ENCODE results near the gene COG2. TPM values are rescaled to one million over a fixed set of nuclear protein-coding genes. Genes with fewer than 3 reads are reported as not detected.

Gene COG2
- total and polyA plus RNA-seq, 2 of the 13 experiments (the other 11 are each of a cell fraction or from before 2014, with no cell fraction given) = 16.8 to 36.3 TPM

- no peak for TF ChIP-seq TFDP1 (CRISPR knock-in tag; IDR thresholded peaks at IDR 0.05; ENCODE audit: borderline replicate concordance)
- TF ChIP-seq ATF1 (CRISPR knock-in tag; IDR thresholded peaks at IDR 0.05) = no peak
- 0 out of 2 replicates have a peak, but pooled peaks have one; percentile 20 for TF ChIP-seq RBFOX2 (IDR thresholded peaks at IDR 0.05; ENCODE audit: low read depth, low read length)
- no peak for TF ChIP-seq E2F1 (CRISPR knock-in tag; IDR thresholded peaks at IDR 0.05)
- TF ChIP-seq NFE2L2 (IDR thresholded peaks at IDR 0.05; ENCODE audit: low read length) = no peak
- no peak for TF ChIP-seq ZFP62 (CRISPR knock-in tag; IDR thresholded peaks at IDR 0.05)
- no peak for TF ChIP-seq SIN3B (IDR thresholded peaks at IDR 0.05; ENCODE audit: low read length)
- 0 out of 2 replicates have a peak, but pooled peaks have one; percentile 29 for TF ChIP-seq TOPORS (CRISPR knock-in tag; IDR thresholded peaks at IDR 0.05)
- 0 out of 2 replicates have a peak, but pooled peaks have one; percentile 12 for TF ChIP-seq ZNF350 (CRISPR knock-in tag; IDR thresholded peaks at IDR 0.05; ENCODE audit: borderline replicate concordance, low read depth)
- TF ChIP-seq NFATC3 (CRISPR knock-in tag; IDR thresholded peaks at IDR 0.05) = no peak
- TF ChIP-seq NFYC (CRISPR knock-in tag; IDR thresholded peaks at IDR 0.05) = no peak
- TF ChIP-seq ZNF687 (CRISPR knock-in tag; IDR thresholded peaks at IDR 0.05) = peak; percentile 10
- no peak for TF ChIP-seq ZNF44 (CRISPR knock-in tag; IDR thresholded peaks at IDR 0.05)
- 0 out of 2 replicates have a peak, but pooled peaks have one; percentile 11 for TF ChIP-seq ZSCAN31 (CRISPR knock-in tag; IDR thresholded peaks at IDR 0.05; ENCODE audit: low read depth)
Observed at GRCh38 chr1:230710543-230710904, 68.2 kb downstream of the COG2 start (continued).
